ENCODE data around the gene ECE2.

DNA sequence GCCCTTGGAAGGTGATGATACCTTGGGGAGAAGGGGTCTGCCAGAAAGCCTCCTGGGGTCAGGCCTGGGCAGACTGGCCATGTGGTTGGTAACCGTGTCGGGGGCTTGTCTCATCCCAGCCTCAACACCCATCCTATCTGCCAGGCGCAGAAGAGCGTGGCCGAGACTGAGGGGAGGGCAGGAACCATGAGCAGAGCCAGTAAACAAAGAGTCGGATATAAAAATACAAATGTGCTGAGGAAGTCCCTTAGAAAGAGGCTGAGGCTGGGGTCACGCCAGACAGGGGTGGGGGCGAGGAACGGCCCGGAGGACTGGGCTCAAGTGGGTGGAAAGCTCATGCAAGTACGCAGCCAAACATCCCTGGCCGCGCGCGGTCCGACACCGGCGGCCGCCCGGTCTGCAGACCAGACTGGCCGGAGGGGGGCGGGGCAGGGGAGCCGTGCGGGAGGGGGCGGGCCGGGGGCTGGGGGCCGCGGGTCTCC, 16.4 kb upstream of the ECE2 start:
- no peak for TF ChIP-seq GATA2 (IDR thresholded peaks at IDR 0.05; ENCODE audit: low read depth, low read length)
- TF ChIP-seq GATA3 (IDR thresholded peaks at IDR 0.05; ENCODE audit: low read depth, low read length): no peak

All from SH-SY5Y (cell line).